Activated CD4-positive, alpha-beta memory T cell treated with anti-CD3 and anti-CD28 coated beads for 36 hours (primary cell): Measurements from ENCODE around the gene GZMB. TPM values are rescaled to one million over a fixed set of nuclear protein-coding genes. Genes with fewer than 3 reads are reported as not detected.

ENCODE experiments used
- CTCF ChIA-PET: fragments of 350-600 bp; sonication (Branson Sonifier 250); formaldehyde crosslinking; loops from one replicate; lab custom pipeline; 2021; ENCODE audit warnings: antibody characterized with exemption, inconsistent platforms; lab: Charles Lee
- POLR2A ChIA-PET: fragments of 350-600 bp; sonication (Branson Sonifier 250); formaldehyde crosslinking; loops from one replicate; lab custom pipeline; 2021; ENCODE audit warnings: antibody characterized with exemption; lab: Charles Lee
- DNase-seq: peaks from one replicate; pipeline ENCODE4 v3.0.0-alpha.2; 2020
- H3K27ac Mint-ChIP-seq: one replicate; pipeline ENCODE4 v1.8.0; 2021; ENCODE audit warnings: mixed read lengths
- H3K27me3 Mint-ChIP-seq: one replicate; pipeline ENCODE4 v1.8.0; 2021; ENCODE audit warnings: mixed read lengths
- H3K36me3 Mint-ChIP-seq: one replicate; pipeline ENCODE4 v1.8.0; 2021; ENCODE audit warnings: mixed read lengths
- H3K4me1 Mint-ChIP-seq: one replicate; pipeline ENCODE4 v1.8.0; 2021; ENCODE audit warnings: low read depth, mixed read lengths
- H3K4me3 Mint-ChIP-seq: one replicate; pipeline ENCODE4 v1.8.0; 2021; ENCODE audit warnings: mild to moderate bottlenecking, mixed read lengths
- H3K9me3 Mint-ChIP-seq: one replicate; pipeline ENCODE4 v1.8.0; 2021; ENCODE audit warnings: mixed read lengths
- intact Hi-C: fragments of 100-400 bp; cut with micrococcal nuclease; formaldehyde crosslinking; loops from one replicate; pipeline ENCODE4 v1.15.1; 2023
- total RNA-seq, 2 experiments: library from RNA; stranded (reverse); gene quantifications; one replicate each; pipeline ENCODE4 v1.2.3, GENCODE V29; 2021

GZMB gene
- total RNA-seq, 2 experiments from 2014 or later = 2,258 to 2,294 TPM

GRCh38 chr14:24631749-24632335 lies 2.1 kb downstream of the GZMB start:
- H3K4me3 Mint-ChIP-seq = peak overlapping the region; percentile 79
- ChIA-PET CTCF (interaction anchor here (1.5 kb wide), 1 partner anchor 34 kb away, joined by 3 read pairs; no protein-coding TSS in a partner anchor), POLR2A (interaction anchor here (1.4 kb wide), 1 partner anchor 34 kb away, joined by 3 read pairs; no protein-coding TSS in a partner anchor)
- H3K36me3 Mint-ChIP-seq = peaks cover 26% of the 10 kb centered on the region
- peaks cover 12% of the 10 kb centered on the region for H3K4me1 Mint-ChIP-seq
- peaks cover 2% of the 10 kb centered on the region for H3K27me3 Mint-ChIP-seq
- intact Hi-C loops = no loop called here
- H3K9me3 Mint-ChIP-seq = no peaks in the 10 kb centered on the region
- peak overlapping the region; percentile 78 for H3K27ac Mint-ChIP-seq
- DNase-seq = no peak

GRCh38 chr14:24630872-24631477 lies 3.0 kb downstream of the GZMB start:
- Mint-ChIP-seq H3K4me1 (peaks cover 9% of the 10 kb centered on the region), H3K4me3 (peak overlapping the region; percentile 79), H3K27ac (peak overlapping the region; percentile 78), H3K27me3 (no peaks in the 10 kb centered on the region), H3K36me3 (peaks cover 26% of the 10 kb centered on the region), H3K9me3 (no peaks in the 10 kb centered on the region)
- POLR2A ChIA-PET = interaction anchor here (1.0 kb wide), 1 partner anchor 32 kb away, joined by 3 read pairs; no protein-coding TSS in a partner anchor
- CTCF ChIA-PET = no interaction called here
- DNase-seq = no peak
- intact Hi-C loops = no loop called here

DNA sequence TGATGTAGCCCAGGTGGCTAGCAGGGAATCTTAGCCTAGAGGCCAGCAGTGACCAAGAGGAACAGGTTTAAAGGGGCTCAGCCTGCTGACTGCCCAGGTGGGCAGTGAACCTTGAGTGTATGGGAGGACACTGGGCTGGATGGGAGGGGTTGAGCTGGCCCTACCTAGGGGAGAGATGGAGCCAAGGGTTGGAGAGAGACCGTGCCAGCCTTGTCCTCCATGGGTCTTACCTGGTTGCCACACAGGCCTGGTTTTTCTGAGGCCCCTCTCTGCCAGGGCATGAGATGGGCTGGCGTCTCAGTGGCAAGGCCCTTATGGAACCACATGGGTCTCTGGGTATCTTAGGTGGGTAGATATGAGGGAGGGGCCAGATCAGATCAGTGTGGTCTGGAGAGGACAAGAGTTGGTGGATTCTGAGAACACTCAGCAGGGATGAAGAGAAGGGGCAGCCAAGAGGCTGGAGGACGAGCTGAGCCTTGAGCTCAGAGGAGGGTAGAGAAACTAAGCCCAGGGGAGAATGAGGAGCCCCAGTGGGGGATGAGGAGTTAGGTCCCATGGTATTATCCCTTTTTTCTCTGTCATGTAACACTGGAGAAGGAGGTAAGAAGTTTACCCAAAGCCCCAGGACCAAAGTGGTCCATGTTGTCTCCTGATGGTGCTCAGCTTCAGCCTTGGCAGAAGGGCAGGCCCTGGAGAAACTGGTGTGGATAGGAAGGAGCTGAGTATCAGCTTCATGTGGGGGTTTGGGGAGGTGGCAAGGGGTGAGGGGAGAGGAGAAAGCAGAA lies 3.7 kb downstream of the GZMB start:
- peak overlapping the region; percentile 43 for H3K27ac Mint-ChIP-seq
- peaks cover 26% of the 10 kb centered on the region for H3K36me3 Mint-ChIP-seq
- peaks cover 1% of the 10 kb centered on the region for H3K27me3 Mint-ChIP-seq
- peaks cover 9% of the 10 kb centered on the region for H3K4me1 Mint-ChIP-seq
- CTCF ChIA-PET = interaction anchor here (0.7 kb wide), 1 partner anchor 111 kb away, joined by 3 read pairs; no protein-coding TSS in a partner anchor
- DNase-seq = no peak
- no peaks in the 10 kb centered on the region for H3K9me3 Mint-ChIP-seq
- intact Hi-C loops = no loop called here
- peak overlapping the region; percentile 6 for H3K4me3 Mint-ChIP-seq
- POLR2A ChIA-PET = interaction anchor here (1.0 kb wide), 1 partner anchor 32 kb away, joined by 3 read pairs; no protein-coding TSS in a partner anchor

DNA sequence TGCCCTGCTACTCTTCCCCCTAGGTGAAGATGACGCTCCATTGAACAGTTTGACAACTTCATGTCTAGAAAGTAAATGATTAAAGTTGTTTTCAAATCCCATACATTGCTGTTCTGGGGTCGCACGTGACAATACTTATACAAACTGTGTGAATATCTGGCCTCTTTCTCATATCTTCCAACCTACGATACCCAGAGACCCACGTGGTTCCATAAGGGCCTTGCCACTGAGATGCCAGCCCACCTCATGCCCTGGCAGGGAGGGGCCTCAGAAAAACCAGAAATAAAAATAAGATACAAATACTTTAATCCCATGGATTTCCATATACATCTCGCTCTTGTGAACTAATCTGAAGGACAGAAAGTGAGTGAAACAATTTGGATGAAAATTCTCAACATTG lies 4.5 kb downstream of the GZMB start:
- DNase-seq = no peak
- H3K27ac Mint-ChIP-seq = peak overlapping the region; percentile 43
- H3K9me3 Mint-ChIP-seq = no peaks in the 10 kb centered on the region
- intact Hi-C loops = no loop called here
- ChIA-PET POLR2A (no interaction called here), CTCF (no interaction called here)
- peaks cover 9% of the 10 kb centered on the region for H3K4me1 Mint-ChIP-seq
- H3K4me3 Mint-ChIP-seq = no peak overlapping the region
- H3K27me3 Mint-ChIP-seq = peaks cover 1% of the 10 kb centered on the region
- peaks cover 26% of the 10 kb centered on the region for H3K36me3 Mint-ChIP-seq

- H3K4me3 Mint-ChIP-seq = no peak overlapping the region
- CTCF ChIA-PET = interaction anchor here (1.0 kb wide), 1 partner anchor 8 kb away, joined by 4 read pairs; no protein-coding TSS in a partner anchor
- no peak for DNase-seq
- no peaks in the 10 kb centered on the region for H3K9me3 Mint-ChIP-seq
- intact Hi-C loops = loop anchor here (2.0 kb wide), 1 partner anchor 21 kb away; the partner anchor contains the start of gene GZMB
- H3K36me3 Mint-ChIP-seq = no peaks in the 10 kb centered on the region
- POLR2A ChIA-PET = no interaction called here
- H3K4me1 Mint-ChIP-seq = peaks cover 33% of the 10 kb centered on the region
- no peak overlapping the region for H3K27ac Mint-ChIP-seq
- no peaks in the 10 kb centered on the region for H3K27me3 Mint-ChIP-seq
Measured at GRCh38 chr14:24613747-24614146, 20.2 kb downstream of the GZMB start.

DNA sequence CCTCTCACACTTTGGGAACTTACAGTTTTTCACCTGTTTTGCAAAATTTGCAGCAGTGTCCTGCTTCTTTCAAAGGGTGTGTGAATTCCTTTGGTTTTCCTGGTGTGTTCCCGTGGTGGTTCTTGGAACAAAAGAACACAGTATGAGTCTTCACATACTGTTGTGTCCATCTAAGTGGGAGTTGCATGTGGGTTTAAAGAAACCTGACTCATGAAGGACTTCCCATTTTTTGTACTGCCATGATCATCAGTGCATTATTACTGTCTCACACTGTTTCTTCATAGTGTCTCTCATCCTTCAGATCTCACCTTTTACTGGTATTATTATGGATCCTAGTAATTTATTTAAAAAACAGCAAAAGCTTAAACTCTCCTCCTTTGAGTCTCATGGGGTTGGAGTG lies 20.7 kb downstream of the GZMB start:
- no peaks in the 10 kb centered on the region for H3K27me3 Mint-ChIP-seq
- H3K4me1 Mint-ChIP-seq = peaks cover 34% of the 10 kb centered on the region
- no peaks in the 10 kb centered on the region for H3K36me3 Mint-ChIP-seq
- H3K4me3 Mint-ChIP-seq = no peak overlapping the region
- intact Hi-C loops = loop anchor here (2.0 kb wide), 1 partner anchor 22 kb away; the partner anchor contains the start of gene GZMB
- H3K27ac Mint-ChIP-seq = no peak overlapping the region
- DNase-seq = no peak
- CTCF ChIA-PET = interaction anchor here (1.0 kb wide), 1 partner anchor 7 kb away, joined by 4 read pairs; no protein-coding TSS in a partner anchor
- H3K9me3 Mint-ChIP-seq = no peaks in the 10 kb centered on the region
- POLR2A ChIA-PET = no interaction called here

GRCh38 chr14:24612196-24612595 lies 21.8 kb downstream of the GZMB start:
- Mint-ChIP-seq H3K27me3 (no peaks in the 10 kb centered on the region), H3K4me3 (no peak overlapping the region), H3K4me1 (peaks cover 34% of the 10 kb centered on the region), H3K36me3 (no peaks in the 10 kb centered on the region), H3K9me3 (no peaks in the 10 kb centered on the region), H3K27ac (no peak overlapping the region)
- POLR2A ChIA-PET = no interaction called here
- CTCF ChIA-PET = interaction anchor here (1.6 kb wide), 1 partner anchor 98 kb away, joined by 3 read pairs; no protein-coding TSS in a partner anchor
- intact Hi-C loops = loop anchor here (2.0 kb wide), 1 partner anchor 23 kb away; the partner anchor contains the start of gene GZMB
- no peak for DNase-seq

GRCh38 chr14:24609655-24610344 lies 24.2 kb downstream of the GZMB start, which contains the start of gene GZMH:
GZMH (minus strand) TSS chr14:24609685; CDS start chr14:24609613, 72 bp downstream.
- Mint-ChIP-seq H3K36me3 (peaks cover 4% of the 10 kb centered on the region), H3K9me3 (no peaks in the 10 kb centered on the region), H3K27me3 (no peaks in the 10 kb centered on the region), H3K27ac (peak within 1 kb of the TSS; percentile 63), H3K4me3 (peak within 1 kb of the TSS; percentile 64), H3K4me1 (peaks cover 46% of the 10 kb centered on the region)
- CTCF ChIA-PET = interaction anchor here (1.0 to 1.8 kb wide), 3 partner anchors 65 to 71 kb away, joined by 3 to 7 read pairs (median 6); no protein-coding TSS in a partner anchor
- POLR2A ChIA-PET = interaction anchor here (0.9 kb wide), 1 partner anchor 64 kb away, joined by 3 read pairs; no protein-coding TSS in a partner anchor
- DNase-seq = peak; percentile 34
- intact Hi-C loops = loop anchor here (10.0 kb wide), 1 partner anchor 515 kb away; no protein-coding TSS in a partner anchor

DNA sequence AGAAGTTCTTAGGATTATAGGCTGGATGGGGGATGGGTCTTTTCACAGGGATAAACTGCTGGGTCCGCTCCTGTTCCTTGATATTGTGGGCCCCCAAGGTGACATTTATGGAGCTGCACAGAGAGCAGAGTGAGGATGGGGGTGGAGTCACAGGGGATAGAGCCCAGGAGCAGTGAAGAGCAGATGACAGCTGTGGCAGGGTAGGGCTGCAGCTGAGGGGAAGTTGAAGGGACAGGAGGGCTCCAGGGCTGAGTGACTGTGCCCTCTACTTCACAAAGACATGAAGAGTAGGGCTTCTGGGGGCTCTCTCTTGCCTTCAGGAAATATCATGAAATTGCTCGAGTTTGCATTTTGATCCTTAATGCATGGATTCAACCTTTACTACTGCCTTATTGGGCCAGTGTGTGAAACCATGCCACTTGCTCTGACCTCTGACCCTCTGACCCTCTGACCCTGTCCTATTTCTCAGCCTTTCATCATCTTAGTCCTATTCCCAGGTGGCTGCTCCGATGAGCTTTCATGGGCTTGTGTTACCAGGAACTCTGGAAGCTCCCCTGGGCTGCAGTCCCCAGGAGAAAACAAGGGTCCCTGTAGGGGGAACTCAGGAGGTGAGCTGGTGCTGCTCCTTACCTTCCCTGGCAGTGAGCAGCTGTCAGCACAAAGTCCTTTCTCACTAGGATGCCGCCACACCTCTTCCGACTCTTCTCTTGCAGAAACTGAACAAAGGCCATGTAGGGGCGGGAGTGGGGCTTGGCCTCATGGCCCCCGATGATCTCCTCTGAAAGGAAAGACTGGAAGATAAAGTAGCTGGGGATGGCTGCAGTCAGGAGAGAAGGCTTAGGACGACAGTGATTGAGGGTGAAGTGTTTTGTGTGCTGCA lies 26.1 kb downstream of the GZMB start:
- POLR2A ChIA-PET = no interaction called here

GRCh38 chr14:24607081-24607480 lies 26.9 kb downstream of the GZMB start:
- peak overlapping the region; percentile 43 for H3K4me3 Mint-ChIP-seq
- POLR2A ChIA-PET = no interaction called here
- H3K27me3 Mint-ChIP-seq = peaks cover 1% of the 10 kb centered on the region
- peaks cover 4% of the 10 kb centered on the region for H3K36me3 Mint-ChIP-seq
- intact Hi-C loops = loop anchor here (10.0 kb wide), 1 partner anchor 518 kb away; no protein-coding TSS in a partner anchor
- CTCF ChIA-PET = interaction anchor here (2.2 to 3.9 kb wide), 3 partner anchors 68 to 102 kb away, joined by 12 to 36 read pairs (median 19); no protein-coding TSS in a partner anchor
- no peaks in the 10 kb centered on the region for H3K9me3 Mint-ChIP-seq
- no peak for DNase-seq
- H3K4me1 Mint-ChIP-seq = peaks cover 28% of the 10 kb centered on the region
- H3K27ac Mint-ChIP-seq = peak overlapping the region; percentile 49

More for the DNA sequence above, 26.1 kb downstream of the GZMB start:
- intact Hi-C loops = loop anchor here (10.0 kb wide), 1 partner anchor 517 kb away; no protein-coding TSS in a partner anchor
- H3K4me1 Mint-ChIP-seq = peaks cover 36% of the 10 kb centered on the region
- H3K27me3 Mint-ChIP-seq = peaks cover 1% of the 10 kb centered on the region
- H3K36me3 Mint-ChIP-seq = peaks cover 4% of the 10 kb centered on the region
- DNase-seq = no peak
- H3K9me3 Mint-ChIP-seq = no peaks in the 10 kb centered on the region
- CTCF ChIA-PET = interaction anchor here (3.9 kb wide), 1 partner anchor 71 kb away, joined by 36 read pairs; no protein-coding TSS in a partner anchor
- H3K4me3 Mint-ChIP-seq = peak overlapping the region; percentile 64
- peak overlapping the region; percentile 50 for H3K27ac Mint-ChIP-seq
